GM19372 (cell line): Measurements from ENCODE around the gene RBM14.

Source experiments
- ATAC-seq: cut with Tn5 transposase; IDR thresholded peaks from one replicate; pipeline ENCODE4 v1.9.1; 2021; ENCODE audit warnings: mild to moderate bottlenecking, low read depth, moderate library complexity; ENCODE audit not compliant: unreplicated experiment

Gene RBM14

DNA sequence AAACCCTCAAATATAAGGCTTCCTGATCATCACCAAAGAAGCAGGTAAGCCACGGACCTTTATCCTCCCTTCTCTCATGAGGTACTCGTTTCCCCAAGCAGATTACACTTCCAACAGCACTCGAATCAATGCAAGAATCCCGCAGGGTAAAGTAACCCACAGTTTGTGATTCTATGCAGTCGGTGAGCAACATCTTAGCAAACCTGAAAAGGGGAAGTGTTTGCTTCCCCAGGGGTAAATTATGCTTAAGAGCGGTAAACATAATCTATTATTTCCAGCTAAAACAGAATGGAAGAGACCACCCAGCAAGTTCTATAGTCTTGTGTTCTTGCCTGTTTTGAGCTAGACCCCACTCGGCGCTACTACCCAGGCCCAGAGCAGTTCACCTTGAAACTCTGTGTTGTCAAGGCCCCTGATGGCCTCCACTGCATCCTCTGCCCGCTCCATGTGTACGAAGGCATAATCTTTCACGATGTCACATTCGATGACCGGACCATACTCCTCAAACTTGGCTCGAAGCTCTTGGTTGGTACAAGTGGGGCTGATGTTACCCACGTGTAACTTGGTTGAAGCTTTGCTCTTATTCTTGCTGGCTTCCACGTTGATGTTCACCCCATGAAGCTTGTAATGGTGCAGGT, 60.0 kb downstream of the RBM14 start:
- ATAC-seq = no peak
